ENCODE results near the gene KLF2.

Gene KLF2

GRCh38 chr19:16325641-16326400 lies 1.2 kb downstream of the KLF2 start:
- Mint-ChIP-seq H3K4me1 (peaks cover 59% of the 10 kb centered on the region), H3K9me3 (no peaks in the 10 kb centered on the region), H3K27me3 (peaks cover 26% of the 10 kb centered on the region), H3K4me3 (peak overlapping the region; percentile 72), H3K36me3 (ENCODE audit: low read depth) (peaks cover 14% of the 10 kb centered on the region), H3K27ac (no peak overlapping the region)
- ATAC-seq = no peak
- DNase-seq = peak; percentile 38

- Mint-ChIP-seq H3K4me1 (peaks cover 64% of the 10 kb centered on the region), H3K4me3 (peak overlapping the region; percentile 72), H3K9me3 (no peaks in the 10 kb centered on the region), H3K36me3 (ENCODE audit: low read depth) (peaks cover 14% of the 10 kb centered on the region), H3K27me3 (peaks cover 30% of the 10 kb centered on the region), H3K27ac (peak overlapping the region; percentile 36)
- ATAC-seq = no peak
- peak; percentile 28 for DNase-seq
Measured at GRCh38 chr19:16326401-16327168, 2.0 kb downstream of the KLF2 start.

- Mint-ChIP-seq H3K36me3 (ENCODE audit: low read depth) (peaks cover 14% of the 10 kb centered on the region), H3K4me1 (peaks cover 68% of the 10 kb centered on the region), H3K27ac (no peak overlapping the region), H3K4me3 (peak overlapping the region; percentile 65), H3K27me3 (peaks cover 30% of the 10 kb centered on the region), H3K9me3 (no peaks in the 10 kb centered on the region)
- ATAC-seq (no peak), DNase-seq (no peak)
Measured at GRCh38 chr19:16327169-16327475, 2.5 kb downstream of the KLF2 start.

GRCh38 chr19:16327501-16327900 lies 2.9 kb downstream of the KLF2 start:
- Mint-ChIP-seq H3K27me3 (peaks cover 30% of the 10 kb centered on the region), H3K9me3 (no peaks in the 10 kb centered on the region), H3K27ac (no peak overlapping the region), H3K4me3 (peak overlapping the region; percentile 65), H3K4me1 (peaks cover 65% of the 10 kb centered on the region), H3K36me3 (ENCODE audit: low read depth) (peaks cover 14% of the 10 kb centered on the region)
- ATAC-seq (no peak), DNase-seq (no peak)

- Mint-ChIP-seq H3K36me3 (ENCODE audit: low read depth) (peaks cover 14% of the 10 kb centered on the region), H3K9me3 (no peaks in the 10 kb centered on the region), H3K4me3 (peak overlapping the region; percentile 65), H3K27me3 (peaks cover 27% of the 10 kb centered on the region), H3K4me1 (peaks cover 63% of the 10 kb centered on the region), H3K27ac (peak overlapping the region; percentile 38)
- no peak for ATAC-seq
- peak; percentile 45 for DNase-seq
Measured at GRCh38 chr19:16327911-16328823, 3.5 kb downstream of the KLF2 start.

- H3K27me3 Mint-ChIP-seq = peaks cover 30% of the 10 kb centered on the region
- peaks cover 63% of the 10 kb centered on the region for H3K4me1 Mint-ChIP-seq
- peaks cover 14% of the 10 kb centered on the region for H3K36me3 Mint-ChIP-seq (ENCODE audit: low read depth)
- H3K27ac Mint-ChIP-seq = peak overlapping the region; percentile 38
- H3K4me3 Mint-ChIP-seq = peak overlapping the region; percentile 65
- ATAC-seq (no peak), DNase-seq (peak; percentile 30)
- H3K9me3 Mint-ChIP-seq = no peaks in the 10 kb centered on the region
Measured at GRCh38 chr19:16328824-16329482, 4.3 kb downstream of the KLF2 start.

GRCh38 chr19:16330368-16330801 lies 5.8 kb downstream of the KLF2 start:
- peaks cover 14% of the 10 kb centered on the region for H3K36me3 Mint-ChIP-seq (ENCODE audit: low read depth)
- DNase-seq = peak; percentile 90
- H3K4me3 Mint-ChIP-seq = no peak overlapping the region

GRCh38 chr19:16330806-16331690 lies 6.4 kb downstream of the KLF2 start:
- ATAC-seq (no peak), DNase-seq (no peak)
- Mint-ChIP-seq H3K4me3 (no peak overlapping the region), H3K4me1 (peaks cover 64% of the 10 kb centered on the region), H3K27ac (no peak overlapping the region), H3K9me3 (no peaks in the 10 kb centered on the region), H3K27me3 (peaks cover 26% of the 10 kb centered on the region), H3K36me3 (ENCODE audit: low read depth) (peaks cover 14% of the 10 kb centered on the region)

More at GRCh38 chr19:16330368-16330801, 5.8 kb downstream of the KLF2 start:
- Mint-ChIP-seq H3K9me3 (no peaks in the 10 kb centered on the region), H3K27ac (peak overlapping the region; percentile 18), H3K27me3 (peaks cover 30% of the 10 kb centered on the region), H3K4me1 (peaks cover 68% of the 10 kb centered on the region)
- peak; percentile 88 for ATAC-seq

- peaks cover 5% of the 10 kb centered on the region for H3K36me3 Mint-ChIP-seq (ENCODE audit: low read depth)
- DNase-seq (no peak), ATAC-seq (no peak)
- no peak overlapping the region for H3K27ac Mint-ChIP-seq
- H3K27me3 Mint-ChIP-seq = peaks cover 22% of the 10 kb centered on the region
- H3K9me3 Mint-ChIP-seq = no peaks in the 10 kb centered on the region
- H3K4me1 Mint-ChIP-seq = peaks cover 59% of the 10 kb centered on the region
- no peak overlapping the region for H3K4me3 Mint-ChIP-seq
Measured at GRCh38 chr19:16333001-16333586, 8.5 kb downstream of the KLF2 start.

GRCh38 chr19:16334411-16334810 lies 9.8 kb downstream of the KLF2 start:
- Mint-ChIP-seq H3K4me3 (no peak overlapping the region), H3K27me3 (peaks cover 14% of the 10 kb centered on the region), H3K27ac (no peak overlapping the region), H3K36me3 (ENCODE audit: low read depth) (no peaks in the 10 kb centered on the region), H3K9me3 (no peaks in the 10 kb centered on the region), H3K4me1 (peaks cover 59% of the 10 kb centered on the region)
- ATAC-seq (no peak), DNase-seq (no peak)

GRCh38 chr19:16335226-16335625 lies 10.6 kb downstream of the KLF2 start:
- Mint-ChIP-seq H3K9me3 (no peaks in the 10 kb centered on the region), H3K36me3 (ENCODE audit: low read depth) (no peaks in the 10 kb centered on the region), H3K27me3 (peaks cover 12% of the 10 kb centered on the region), H3K4me3 (no peak overlapping the region), H3K4me1 (peaks cover 58% of the 10 kb centered on the region), H3K27ac (no peak overlapping the region)
- DNase-seq (no peak), ATAC-seq (no peak)

GRCh38 chr19:16336571-16336970 lies 11.9 kb downstream of the KLF2 start:
- no peak overlapping the region for H3K4me3 Mint-ChIP-seq
- peaks cover 55% of the 10 kb centered on the region for H3K4me1 Mint-ChIP-seq
- peaks cover 8% of the 10 kb centered on the region for H3K27me3 Mint-ChIP-seq
- ATAC-seq (no peak), DNase-seq (no peak)
- H3K27ac Mint-ChIP-seq = no peak overlapping the region
- no peaks in the 10 kb centered on the region for H3K36me3 Mint-ChIP-seq (ENCODE audit: low read depth)
- no peaks in the 10 kb centered on the region for H3K9me3 Mint-ChIP-seq
